Left lobe of liver (tissue), 2 donors: ENCODE measurements around the gene UBA5. TPM values are rescaled to one million over a fixed set of nuclear protein-coding genes. Genes with fewer than 3 reads are reported as not detected.
A peak's percentile ranks its signal among the peaks of the same experiment; 100 is the strongest.

Experiments used
- ATAC-seq: fragments of 200-7000 bp; cut with Tn5 transposase; one replicate; pipeline ENCODE4 v1.9.1; 2020; ENCODE audit warnings: mild to moderate bottlenecking, moderate library complexity
- DNase-seq: peaks from one replicate; pipeline ENCODE4 v3.0.0-alpha.2; 2020; ENCODE audit warnings: low spot score
- total RNA-seq: library from RNA; stranded (reverse); gene quantifications from one replicate; pipeline ENCODE4 v1.2.1, GENCODE V29; 2021
- donor health status: DM: no; HTN: no; CAD: no; lungs with moderate emphysema.
- donor health status: DM: no; HTN: yes; CAD: no.

The UBA5 gene
- total RNA-seq, 1 donor from 2014 or later = 28.4 TPM

GRCh38 chr3:132652640-132653270 is 7.4 kb upstream of the UBA5 start:
- ATAC-seq (peak; percentile 41), DNase-seq (no peak)

GRCh38 chr3:132654190-132654589 is 5.9 kb upstream of the UBA5 start:
- DNase-seq (no peak), ATAC-seq (no peak)

- ATAC-seq (no peak), DNase-seq (no peak)
These were observed 5.4 kb upstream of the UBA5 start for GRCh38 chr3:132654721-132655120.

GRCh38 chr3:132655471-132655870 is 4.7 kb upstream of the UBA5 start:
- ATAC-seq = no peak

GRCh38 chr3:132657869-132658747 is 2.0 kb upstream of the UBA5 start:
- DNase-seq = no peak
- ATAC-seq = peak; percentile 32

More at GRCh38 chr3:132655471-132655870, 4.7 kb upstream of the UBA5 start:
- no peak for DNase-seq

- no peak for DNase-seq
- ATAC-seq = no peak
These were observed 1.1 kb upstream of the UBA5 start for GRCh38 chr3:132659000-132659364.

- peak; percentile 95 for DNase-seq
- peak; percentile 87 for ATAC-seq
These were observed 621 bp upstream of the UBA5 start, which contains the start of gene ACAD11 for GRCh38 chr3:132659365-132660051. ACAD11 (minus strand) TSS chr3:132659809; CDS start chr3:132659751, 58 bp downstream.

- DNase-seq (no peak), ATAC-seq (no peak)
These were observed 612 bp downstream of the UBA5 start for GRCh38 chr3:132660811-132661070.

GRCh38 chr3:132661101-132661500 is 972 bp downstream of the UBA5 start:
- ATAC-seq = peak; percentile 23
- DNase-seq = no peak

- DNase-seq (no peak), ATAC-seq (no peak)
These were observed 2.1 kb downstream of the UBA5 start for GRCh38 chr3:132662212-132662611.

GRCh38 chr3:132665230-132665745 is 5.2 kb downstream of the UBA5 start:
- ATAC-seq = no peak
- no peak for DNase-seq

- ATAC-seq (no peak), DNase-seq (no peak)
These were observed 9.2 kb downstream of the UBA5 start for GRCh38 chr3:132669256-132669777.

- ATAC-seq (no peak), DNase-seq (no peak)
These were observed 15.3 kb downstream of the UBA5 start for GRCh38 chr3:132675408-132675807.

GRCh38 chr3:132679911-132680310 is 19.8 kb downstream of the UBA5 start:
- ATAC-seq = peak; percentile 44

GRCh38 chr3:132681421-132681820 is 21.3 kb downstream of the UBA5 start:
- ATAC-seq = no peak
- DNase-seq = no peak

More at GRCh38 chr3:132679911-132680310, 19.8 kb downstream of the UBA5 start:
- DNase-seq = no peak

GRCh38 chr3:132682201-132682600 is 22.1 kb downstream of the UBA5 start:
- DNase-seq = no peak
- no peak for ATAC-seq

GRCh38 chr3:132690040-132690439 is 29.9 kb downstream of the UBA5 start:
- DNase-seq = no peak
- ATAC-seq = no peak

- no peak for DNase-seq
- ATAC-seq = no peak
These were observed 34.9 kb downstream of the UBA5 start for GRCh38 chr3:132694991-132695390.

GRCh38 chr3:132695422-132695821 is 35.3 kb downstream of the UBA5 start:
- DNase-seq (no peak), ATAC-seq (no peak)

- ATAC-seq (no peak), DNase-seq (no peak)
These were observed 43.6 kb downstream of the UBA5 start for GRCh38 chr3:132703733-132704132.

GRCh38 chr3:132709761-132710160 is 49.6 kb downstream of the UBA5 start:
- no peak for ATAC-seq
- no peak for DNase-seq
